HepG2 (cell line): ENCODE measurements around the gene PRSS33. TPM values are rescaled to one million over a fixed set of nuclear protein-coding genes. Genes with fewer than 3 reads are reported as not detected.

Experiments
- CCDC6 ChIP-seq: sonication (generic); formaldehyde crosslinking; IDR thresholded peaks from 2 replicates; pipeline ENCODE4 v1.8.1; 2022; ENCODE audit warnings: mild to moderate bottlenecking, missing genetic modification reagents, moderate library complexity
- HOXA9 ChIP-seq: sonication (generic); formaldehyde crosslinking; IDR thresholded peaks from 2 replicates; pipeline ENCODE4 v1.8.1; 2022; ENCODE audit warnings: missing genetic modification reagents, mild to moderate bottlenecking, moderate library complexity, borderline replicate concordance
- JARID2 ChIP-seq: sonication (generic); formaldehyde crosslinking; IDR thresholded peaks from 2 replicates; pipeline ENCODE4 v1.8.1; 2023; ENCODE audit warnings: missing genetic modification reagents, inconsistent platforms; ENCODE audit not compliant: insufficient replicate concordance
- KDM4B ChIP-seq: sonication (generic); formaldehyde crosslinking; IDR thresholded peaks from 2 replicates; pipeline ENCODE4 v1.4.0; 2020; ENCODE audit warnings: missing genetic modification reagents
- NCOA2 ChIP-seq: sonication (generic); formaldehyde crosslinking; IDR thresholded peaks from 2 replicates; pipeline ENCODE4 v1.8.0; 2022; ENCODE audit warnings: inconsistent platforms
- NFKB2 ChIP-seq: sonication (generic); formaldehyde crosslinking; IDR thresholded peaks from 2 replicates; pipeline ENCODE4 v1.4.0; 2020; ENCODE audit warnings: missing genetic modification reagents, borderline replicate concordance
- NR2F2 ChIP-seq: IDR thresholded peaks from 2 replicates; pipeline ENCODE4 v1.6.1; 2012; ENCODE audit warnings: low read depth, inconsistent platforms, borderline replicate concordance
- SNAPC2 ChIP-seq: sonication (generic); formaldehyde crosslinking; IDR thresholded peaks from 2 replicates; pipeline ENCODE4 v1.8.1; 2022; ENCODE audit warnings: mild to moderate bottlenecking, missing genetic modification reagents
- TEAD3 ChIP-seq: optimal IDR thresholded peaks from 2 replicates; pipeline ENCODE3; 2016; ENCODE audit warnings: borderline replicate concordance
- ZIK1 ChIP-seq: sonication (generic); formaldehyde crosslinking; IDR thresholded peaks from 2 replicates; pipeline ENCODE4 v1.5.0; 2020; ENCODE audit warnings: mild to moderate bottlenecking, low read depth, missing genetic modification reagents, borderline replicate concordance
- ZKSCAN1 ChIP-seq: fragments of 150-350 bp; IDR thresholded peaks from 2 replicates; pipeline ENCODE4 v1.6.1; 2014; ENCODE audit warnings: low read length
- ZNF343 ChIP-seq: sonication (generic); formaldehyde crosslinking; IDR thresholded peaks from 2 replicates; pipeline ENCODE4 v1.4.0; 2020; ENCODE audit warnings: mild to moderate bottlenecking, missing genetic modification reagents
- ZNF530 ChIP-seq: sonication (generic); formaldehyde crosslinking; IDR thresholded peaks from 2 replicates; pipeline ENCODE4 v1.5.0; 2020; ENCODE audit warnings: low read depth, mild to moderate bottlenecking, missing genetic modification reagents
- ZNF761 ChIP-seq: sonication (generic); formaldehyde crosslinking; conservative IDR thresholded peaks from 2 replicates; pipeline ENCODE4 v1.4.0; 2020; ENCODE audit warnings: mild to moderate bottlenecking, missing genetic modification reagents
- ZNF777 ChIP-seq: sonication (generic); formaldehyde crosslinking; IDR thresholded peaks from 2 replicates; pipeline ENCODE4 v1.4.0; 2020; ENCODE audit warnings: missing genetic modification reagents
- polyA plus RNA-seq, 8 experiments: library from polyadenylated mRNA; depleted of rRNA in 3 of 8; stranded (reverse) in 7 of 8; unstranded in 1 of 8; fragments of >200 nt; fragmentation: Illumina TruSeq in 4 of 8; extraction: Trizol in 4 of 8; gene quantifications; 2 replicates each; pipeline versions ENCODE4 v1.2.1 to v1.2.3, GENCODE V29; 2011 to 2016; ENCODE audit warnings: low read depth in 4 of 8, missing spikeins in 1 of 8, mixed read lengths in 1 of 8; ENCODE audit not compliant: insufficient read depth in 1 of 8
- total RNA-seq, 5 experiments: library from RNA; depleted of rRNA; stranded (reverse); fragments of >200 nt; fragmentation: Illumina TruSeq; extraction: Trizol; gene quantifications; 2 replicates each; pipeline ENCODE4 v1.2.3, GENCODE V29; 2016; ENCODE audit warnings: low read depth in 1 of 5
- TF ChIP-seq, protein P1 (sequence below), 2 experiments: IDR thresholded peaks; 2 replicates each; pipeline ENCODE4 v1.6.1; 2011 to 2012; ENCODE audit warnings: low read length in 2 of 2, borderline replicate concordance in 1 of 2, low read depth in 1 of 2, mild to moderate bottlenecking in 1 of 2, moderate library complexity in 1 of 2
- TF ChIP-seq, protein P2 (sequence below): IDR thresholded peaks from 2 replicates; pipeline ENCODE4 v1.6.1; 2016; ENCODE audit warnings: low read depth
- TF ChIP-seq, protein P3 (sequence below): conservative IDR thresholded peaks from 2 replicates; pipeline ENCODE4 v1.6.1; 2018; ENCODE audit warnings: missing genetic modification reagents
- TF ChIP-seq, protein P4 (sequence below): sonication (generic); formaldehyde crosslinking; IDR thresholded peaks from 2 replicates; pipeline ENCODE4 v1.5.0; 2020; ENCODE audit warnings: missing genetic modification reagents, mild to moderate bottlenecking, borderline replicate concordance
- TF ChIP-seq, protein P5 (sequence below): sonication (generic); formaldehyde crosslinking; IDR thresholded peaks from 2 replicates; pipeline ENCODE4 v1.8.0; 2022; ENCODE audit warnings: missing genetic modification reagents, low read depth, mild to moderate bottlenecking, borderline replicate concordance

Gene PRSS33
- total and polyA plus RNA-seq, 2 of the 13 experiments (the other 11 are each of a cell fraction or from before 2014, with no cell fraction given): not detected

DNA sequence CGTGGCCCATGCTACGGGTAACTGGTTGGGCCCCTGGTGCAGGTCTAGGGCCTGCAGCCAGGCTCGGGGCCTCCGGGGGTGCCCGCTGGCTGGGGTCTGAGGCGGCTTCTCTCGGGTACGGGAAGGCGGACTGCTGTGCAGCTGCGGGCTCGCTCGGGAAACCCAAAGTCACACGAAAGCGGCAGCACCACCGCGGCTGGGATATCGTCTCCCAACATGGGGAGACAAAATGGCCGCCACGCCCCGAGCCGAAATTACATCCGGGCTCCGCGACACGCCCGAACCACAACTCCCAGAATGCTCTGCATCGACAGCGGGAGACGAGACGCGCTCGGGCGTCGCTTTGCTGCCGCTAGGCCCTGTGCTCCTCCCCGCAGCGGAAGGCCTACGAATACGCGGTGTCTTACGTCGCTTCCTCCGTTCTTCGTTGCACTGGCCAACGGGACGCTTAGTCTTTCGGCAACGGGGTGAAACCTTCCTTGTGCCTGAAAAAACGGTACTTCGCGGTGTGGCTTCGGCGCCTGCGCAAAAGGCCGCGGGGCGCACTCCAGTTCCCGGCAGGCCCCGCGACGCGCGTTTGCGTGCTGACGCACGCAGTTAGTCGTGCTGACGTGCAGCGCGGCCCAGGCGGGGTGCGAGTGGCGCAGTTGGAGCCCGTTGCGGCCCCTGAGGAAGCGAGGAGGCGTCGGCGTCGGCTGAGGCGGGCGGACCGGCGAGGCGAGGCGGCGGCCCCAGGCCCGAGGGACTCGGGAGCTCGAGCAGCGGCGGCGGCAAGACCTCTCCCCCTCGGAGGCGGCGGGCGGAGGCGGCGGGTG, 35.1 kb downstream of the PRSS33 start, which contains the start of gene SRRM2 (continued):
- 0 out of 2 replicates have a peak, but pooled peaks have one; percentile 10 for TF ChIP-seq SNAPC2
- TF ChIP-seq KDM4B (CRISPR knock-in tag): no peak
- TF ChIP-seq NFKB2 (CRISPR knock-in tag): peak; percentile 84; the same call in 1 of the 2 replicates
- TF ChIP-seq TEAD3 (CRISPR knock-in tag): peak; percentile 25
- TF ChIP-seq HOXA9 (CRISPR knock-in tag): peak; percentile 53; the same call in 1 of the 2 replicates
- peak; percentile 13; the same call in 1 of the 2 replicates for TF ChIP-seq NR2F2
- TF ChIP-seq, protein P1, sequence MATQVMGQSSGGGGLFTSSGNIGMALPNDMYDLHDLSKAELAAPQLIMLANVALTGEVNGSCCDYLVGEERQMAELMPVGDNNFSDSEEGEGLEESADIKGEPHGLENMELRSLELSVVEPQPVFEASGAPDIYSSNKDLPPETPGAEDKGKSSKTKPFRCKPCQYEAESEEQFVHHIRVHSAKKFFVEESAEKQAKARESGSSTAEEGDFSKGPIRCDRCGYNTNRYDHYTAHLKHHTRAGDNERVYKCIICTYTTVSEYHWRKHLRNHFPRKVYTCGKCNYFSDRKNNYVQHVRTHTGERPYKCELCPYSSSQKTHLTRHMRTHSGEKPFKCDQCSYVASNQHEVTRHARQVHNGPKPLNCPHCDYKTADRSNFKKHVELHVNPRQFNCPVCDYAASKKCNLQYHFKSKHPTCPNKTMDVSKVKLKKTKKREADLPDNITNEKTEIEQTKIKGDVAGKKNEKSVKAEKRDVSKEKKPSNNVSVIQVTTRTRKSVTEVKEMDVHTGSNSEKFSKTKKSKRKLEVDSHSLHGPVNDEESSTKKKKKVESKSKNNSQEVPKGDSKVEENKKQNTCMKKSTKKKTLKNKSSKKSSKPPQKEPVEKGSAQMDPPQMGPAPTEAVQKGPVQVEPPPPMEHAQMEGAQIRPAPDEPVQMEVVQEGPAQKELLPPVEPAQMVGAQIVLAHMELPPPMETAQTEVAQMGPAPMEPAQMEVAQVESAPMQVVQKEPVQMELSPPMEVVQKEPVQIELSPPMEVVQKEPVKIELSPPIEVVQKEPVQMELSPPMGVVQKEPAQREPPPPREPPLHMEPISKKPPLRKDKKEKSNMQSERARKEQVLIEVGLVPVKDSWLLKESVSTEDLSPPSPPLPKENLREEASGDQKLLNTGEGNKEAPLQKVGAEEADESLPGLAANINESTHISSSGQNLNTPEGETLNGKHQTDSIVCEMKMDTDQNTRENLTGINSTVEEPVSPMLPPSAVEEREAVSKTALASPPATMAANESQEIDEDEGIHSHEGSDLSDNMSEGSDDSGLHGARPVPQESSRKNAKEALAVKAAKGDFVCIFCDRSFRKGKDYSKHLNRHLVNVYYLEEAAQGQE (IDR thresholded peaks at IDR 0.05; ENCODE audit: borderline replicate concordance in 1 of 2, low read depth in 1 of 2, low read length in 2 of 2): no peak; a peak in 2 of 4 replicates
- no peak for TF ChIP-seq ZNF530 (CRISPR knock-in tag)
- no peak for TF ChIP-seq NCOA2
- TF ChIP-seq ZNF761 (CRISPR knock-in tag): peak; percentile 74; the same call in 1 of the 2 replicates
- TF ChIP-seq CCDC6 (CRISPR knock-in tag): peak; percentile 50; the same call in 1 of the 2 replicates
- peak; percentile 89 for TF ChIP-seq ZNF777 (CRISPR knock-in tag)
- TF ChIP-seq, protein P2, sequence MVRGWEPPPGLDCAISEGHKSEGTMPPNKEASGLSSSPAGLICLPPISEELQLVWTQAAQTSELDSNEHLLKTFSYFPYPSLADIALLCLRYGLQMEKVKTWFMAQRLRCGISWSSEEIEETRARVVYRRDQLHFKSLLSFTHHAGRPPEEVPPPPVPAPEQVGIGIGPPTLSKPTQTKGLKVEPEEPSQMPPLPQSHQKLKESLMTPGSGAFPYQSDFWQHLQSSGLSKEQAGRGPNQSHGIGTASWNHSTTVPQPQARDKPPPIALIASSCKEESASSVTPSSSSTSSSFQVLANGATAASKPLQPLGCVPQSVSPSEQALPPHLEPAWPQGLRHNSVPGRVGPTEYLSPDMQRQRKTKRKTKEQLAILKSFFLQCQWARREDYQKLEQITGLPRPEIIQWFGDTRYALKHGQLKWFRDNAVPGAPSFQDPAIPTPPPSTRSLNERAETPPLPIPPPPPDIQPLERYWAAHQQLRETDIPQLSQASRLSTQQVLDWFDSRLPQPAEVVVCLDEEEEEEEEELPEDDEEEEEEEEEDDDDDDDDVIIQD (CRISPR knock-in tag): no peak
- TF ChIP-seq ZKSCAN1: peak; percentile 36; the same call in 1 of the 2 replicates
- TF ChIP-seq ZIK1: peak; percentile 76; the same call in 1 of the 2 replicates
- TF ChIP-seq, protein P3, sequence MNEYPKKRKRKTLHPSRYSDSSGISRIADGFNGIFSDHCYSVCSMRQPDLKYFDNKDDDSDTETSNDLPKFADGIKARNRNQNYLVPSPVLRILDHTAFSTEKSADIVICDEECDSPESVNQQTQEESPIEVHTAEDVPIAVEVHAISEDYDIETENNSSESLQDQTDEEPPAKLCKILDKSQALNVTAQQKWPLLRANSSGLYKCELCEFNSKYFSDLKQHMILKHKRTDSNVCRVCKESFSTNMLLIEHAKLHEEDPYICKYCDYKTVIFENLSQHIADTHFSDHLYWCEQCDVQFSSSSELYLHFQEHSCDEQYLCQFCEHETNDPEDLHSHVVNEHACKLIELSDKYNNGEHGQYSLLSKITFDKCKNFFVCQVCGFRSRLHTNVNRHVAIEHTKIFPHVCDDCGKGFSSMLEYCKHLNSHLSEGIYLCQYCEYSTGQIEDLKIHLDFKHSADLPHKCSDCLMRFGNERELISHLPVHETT (CRISPR knock-in tag): peak; percentile 70; the same call in 1 of the 2 replicates
- TF ChIP-seq ZNF343 (CRISPR knock-in tag): peak; percentile 45; the same call in 1 of the 2 replicates
- TF ChIP-seq JARID2 (CRISPR knock-in tag): peak; percentile 55
- TF ChIP-seq, protein P4, sequence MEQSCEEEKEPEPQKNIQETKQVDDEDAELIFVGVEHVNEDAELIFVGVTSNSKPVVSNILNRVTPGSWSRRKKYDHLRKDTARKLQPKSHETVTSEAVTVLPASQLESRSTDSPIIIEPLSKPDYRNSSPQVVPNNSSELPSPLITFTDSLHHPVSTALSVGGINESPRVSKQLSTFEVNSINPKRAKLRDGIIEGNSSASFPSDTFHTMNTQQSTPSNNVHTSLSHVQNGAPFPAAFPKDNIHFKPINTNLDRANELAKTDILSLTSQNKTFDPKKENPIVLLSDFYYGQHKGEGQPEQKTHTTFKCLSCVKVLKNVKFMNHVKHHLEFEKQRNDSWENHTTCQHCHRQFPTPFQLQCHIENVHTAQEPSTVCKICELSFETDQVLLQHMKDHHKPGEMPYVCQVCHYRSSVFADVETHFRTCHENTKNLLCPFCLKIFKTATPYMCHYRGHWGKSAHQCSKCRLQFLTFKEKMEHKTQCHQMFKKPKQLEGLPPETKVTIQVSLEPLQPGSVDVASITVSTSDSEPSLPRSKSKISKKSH (CRISPR knock-in tag): peak; percentile 77; the same call in 1 of the 2 replicates
- TF ChIP-seq, protein P5, sequence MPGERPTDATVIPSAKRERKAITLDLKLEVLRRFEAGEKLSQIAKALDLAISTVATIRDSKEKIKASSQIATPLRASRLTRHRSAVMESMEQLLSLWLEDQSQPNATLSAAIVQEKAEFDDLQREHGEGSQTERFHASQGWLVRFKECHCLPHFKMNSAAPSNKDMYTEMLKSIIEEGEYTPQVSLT: no peak; the same call in 1 of the 2 replicates
